Astrocyte of the cerebellum (primary cell): ENCODE results near the gene LENG1.
"Not testable (repeated sequence)": the region's sequence is repeated elsewhere in the genome, so short reads cannot be mapped to it uniquely, and the experiment has no call there.

Experiments used
- DNase-seq: peaks from one replicate; pipeline ENCODE4 v3.0.0-alpha.2; 2011; ENCODE audit warnings: low read depth
- H3K4me3 ChIP-seq: 2 replicates; pipeline ENCODE4 v1.5.1; 2011; ENCODE audit warnings: mild to moderate bottlenecking, low read depth, low read length, moderate library complexity
- CTCF ChIP-seq: IDR thresholded peaks from 2 replicates; pipeline ENCODE4 v1.5.1; 2012; ENCODE audit warnings: low read length, low read depth, moderate library complexity, mild to moderate bottlenecking; ENCODE audit errors: missing control alignments
- in situ Hi-C: cut with HindIII; loops from 2 replicates; pipeline ENCODE4 v1.10.0; 2017; ENCODE audit warnings: low sequenced_read_pairs

Gene LENG1

GRCh38 chr19:54159352-54160181 lies at the start of gene LENG1:
LENG1 (minus strand) TSS chr19:54159721; CDS start chr19:54159695, 26 bp downstream.
- in situ Hi-C loops: no loop called here
- H3K4me3 ChIP-seq: peak within 1 kb of the TSS; percentile 67
- peak; percentile 28 for TF ChIP-seq CTCF
- DNase-seq: peak; percentile 100

- in situ Hi-C loops: no loop called here
- no peak overlapping the region for H3K4me3 ChIP-seq
- TF ChIP-seq CTCF: no peak
- no peak for DNase-seq
Measured at GRCh38 chr19:54208784-54209057, 49.2 kb upstream of the LENG1 start.

- TF ChIP-seq CTCF: no peak
- in situ Hi-C loops: no loop called here
- DNase-seq: peak; percentile 53
- H3K4me3 ChIP-seq: no peak overlapping the region
Measured at GRCh38 chr19:54207983-54208783, 48.7 kb upstream of the LENG1 start.

- no peak overlapping the region for H3K4me3 ChIP-seq
- DNase-seq: no peak
Measured at GRCh38 chr19:54207676-54207982, 48.1 kb upstream of the LENG1 start.

GRCh38 chr19:54207193-54207592 lies 47.7 kb upstream of the LENG1 start:
- H3K4me3 ChIP-seq, DNase-seq, in situ Hi-C loops: not testable (repeated sequence)

More at GRCh38 chr19:54207676-54207982, 48.1 kb upstream of the LENG1 start:
- no peak for TF ChIP-seq CTCF
- in situ Hi-C loops: no loop called here

GRCh38 chr19:54206831-54207177 lies 47.3 kb upstream of the LENG1 start:
- no peak for TF ChIP-seq CTCF
- in situ Hi-C loops: no loop called here
- no peak for DNase-seq
- H3K4me3 ChIP-seq: no peak overlapping the region
